ENCODE measurements around the gene POMGNT2.

- TF ChIP-seq POLR2AphosphoS5 (IDR thresholded peaks at IDR 0.05), result no peak
- TF ChIP-seq CTCF (IDR thresholded peaks at IDR 0.05), result no peak
- no peak for TF ChIP-seq EP300 (IDR thresholded peaks at IDR 0.05)
These were observed 11.0 kb downstream of the POMGNT2 start for GRCh38 chr3:43094851-43095250.

Data from esophagus muscularis mucosa (tissue), 4 donors.